ENCODE results near the gene TPST1.

DNA sequence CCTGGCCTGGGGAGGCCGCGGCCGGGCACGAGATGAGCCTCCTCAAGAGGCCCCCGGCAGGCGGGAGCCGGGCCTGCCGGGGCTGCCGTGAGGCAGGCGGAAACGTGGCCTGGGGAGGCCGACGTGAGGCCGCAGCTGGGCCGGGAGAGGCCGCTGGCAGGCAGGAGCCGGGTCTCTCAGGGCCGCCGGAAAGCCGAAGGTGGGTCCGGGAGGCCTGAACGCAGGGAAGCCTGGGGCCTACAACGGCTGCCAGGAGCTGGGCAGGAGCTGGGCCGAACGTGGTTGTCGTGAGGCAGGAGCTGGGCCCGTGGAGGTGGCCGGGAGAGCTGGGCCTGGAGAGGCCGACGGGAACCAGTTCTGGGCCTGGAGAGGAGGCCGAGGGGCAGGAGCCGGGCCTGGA is 171.9 kb downstream of the TPST1 start:
- TF ChIP-seq YY1 (IDR thresholded peaks at IDR 0.05; ENCODE audit: low read depth) (no peak), EZH2phosphoT487 (IDR thresholded peaks at IDR 0.05; ENCODE audit: borderline replicate concordance, low read depth) (no peak), CHD2 (IDR thresholded peaks at IDR 0.05; ENCODE audit: low read length, partially characterized antibody) (no peak), FOXJ3 (CRISPR knock-in tag; IDR thresholded peaks at IDR 0.05) (no peak), EP300 (IDR thresholded peaks at IDR 0.05; ENCODE audit: borderline replicate concordance in 1 of 2, low read depth in 1 of 2, low read length in 1 of 2) (no peak), TAF1 (IDR thresholded peaks at IDR 0.05; ENCODE audit: borderline replicate concordance, low read depth, low read length) (no peak), TCF12 (IDR thresholded peaks at IDR 0.05) (no peak), RAD21 (IDR thresholded peaks at IDR 0.05; ENCODE audit: low read length) (no peak)
- TF ChIP-seq, protein P1, sequence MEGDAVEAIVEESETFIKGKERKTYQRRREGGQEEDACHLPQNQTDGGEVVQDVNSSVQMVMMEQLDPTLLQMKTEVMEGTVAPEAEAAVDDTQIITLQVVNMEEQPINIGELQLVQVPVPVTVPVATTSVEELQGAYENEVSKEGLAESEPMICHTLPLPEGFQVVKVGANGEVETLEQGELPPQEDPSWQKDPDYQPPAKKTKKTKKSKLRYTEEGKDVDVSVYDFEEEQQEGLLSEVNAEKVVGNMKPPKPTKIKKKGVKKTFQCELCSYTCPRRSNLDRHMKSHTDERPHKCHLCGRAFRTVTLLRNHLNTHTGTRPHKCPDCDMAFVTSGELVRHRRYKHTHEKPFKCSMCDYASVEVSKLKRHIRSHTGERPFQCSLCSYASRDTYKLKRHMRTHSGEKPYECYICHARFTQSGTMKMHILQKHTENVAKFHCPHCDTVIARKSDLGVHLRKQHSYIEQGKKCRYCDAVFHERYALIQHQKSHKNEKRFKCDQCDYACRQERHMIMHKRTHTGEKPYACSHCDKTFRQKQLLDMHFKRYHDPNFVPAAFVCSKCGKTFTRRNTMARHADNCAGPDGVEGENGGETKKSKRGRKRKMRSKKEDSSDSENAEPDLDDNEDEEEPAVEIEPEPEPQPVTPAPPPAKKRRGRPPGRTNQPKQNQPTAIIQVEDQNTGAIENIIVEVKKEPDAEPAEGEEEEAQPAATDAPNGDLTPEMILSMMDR (IDR thresholded peaks at IDR 0.05) = no peak

All from SK-N-SH (cell line).